Uterus (tissue), 2 donors: ENCODE results near the gene TMEM213.

Source experiments
- POLR2A ChIP-seq, 2 donors: fragments of 450-650 bp; IDR thresholded peaks; one replicate each; pipeline ENCODE4 v1.6.1; 2016; ENCODE audit warnings: antibody characterized with exemption in 2 of 2, mild to moderate bottlenecking in 1 of 2, moderate library complexity in 1 of 2
- TF ChIP-seq, protein P1 (sequence below), 4 experiments: fragments of 200-600 bp in 2 of 4; fragments of 450-650 bp in 2 of 4; sonication (generic) in 2 of 4; IDR thresholded peaks; one replicate each; pipeline ENCODE4 v1.5.1; 2016 to 2019; ENCODE audit warnings: antibody characterized with exemption in 4 of 4, mild to moderate bottlenecking in 2 of 4, moderate library complexity in 1 of 4

DNA sequence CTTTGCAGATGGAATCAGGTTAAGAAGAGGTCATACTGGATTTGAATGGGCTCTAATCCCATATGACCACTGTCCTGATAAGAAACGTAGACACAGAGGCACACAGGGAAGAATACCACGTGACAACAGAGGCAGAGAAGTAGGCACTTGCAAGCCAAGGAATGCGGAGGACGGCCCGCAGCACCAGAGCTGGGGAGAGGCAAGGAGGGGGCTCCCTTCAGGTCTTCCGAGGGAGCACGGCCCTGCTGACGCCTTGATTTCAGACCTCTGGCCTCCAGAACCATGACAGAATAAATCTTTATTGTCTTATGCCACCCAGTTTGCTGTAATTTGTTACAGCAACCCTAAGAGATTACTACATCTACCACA is 44.7 kb upstream of the TMEM213 start:
- TF ChIP-seq, protein P1, sequence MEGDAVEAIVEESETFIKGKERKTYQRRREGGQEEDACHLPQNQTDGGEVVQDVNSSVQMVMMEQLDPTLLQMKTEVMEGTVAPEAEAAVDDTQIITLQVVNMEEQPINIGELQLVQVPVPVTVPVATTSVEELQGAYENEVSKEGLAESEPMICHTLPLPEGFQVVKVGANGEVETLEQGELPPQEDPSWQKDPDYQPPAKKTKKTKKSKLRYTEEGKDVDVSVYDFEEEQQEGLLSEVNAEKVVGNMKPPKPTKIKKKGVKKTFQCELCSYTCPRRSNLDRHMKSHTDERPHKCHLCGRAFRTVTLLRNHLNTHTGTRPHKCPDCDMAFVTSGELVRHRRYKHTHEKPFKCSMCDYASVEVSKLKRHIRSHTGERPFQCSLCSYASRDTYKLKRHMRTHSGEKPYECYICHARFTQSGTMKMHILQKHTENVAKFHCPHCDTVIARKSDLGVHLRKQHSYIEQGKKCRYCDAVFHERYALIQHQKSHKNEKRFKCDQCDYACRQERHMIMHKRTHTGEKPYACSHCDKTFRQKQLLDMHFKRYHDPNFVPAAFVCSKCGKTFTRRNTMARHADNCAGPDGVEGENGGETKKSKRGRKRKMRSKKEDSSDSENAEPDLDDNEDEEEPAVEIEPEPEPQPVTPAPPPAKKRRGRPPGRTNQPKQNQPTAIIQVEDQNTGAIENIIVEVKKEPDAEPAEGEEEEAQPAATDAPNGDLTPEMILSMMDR (IDR thresholded peaks at IDR 0.05), result no peak
- TF ChIP-seq POLR2A (IDR thresholded peaks at IDR 0.05), result no peak
